Islet of Langerhans (tissue), 1 donor: ENCODE results near the gene CBR4.
"Not testable (repeated sequence)": the region's sequence is repeated elsewhere in the genome, so short reads cannot be mapped to it uniquely, and the experiment has no call there.

Source experiments
- FAIRE-seq: peaks from one replicate; lab custom pipeline; 2011; peaks lifted over from hg19 to GRCh38; lab: Jason Lieb, UNC

The CBR4 gene

DNA sequence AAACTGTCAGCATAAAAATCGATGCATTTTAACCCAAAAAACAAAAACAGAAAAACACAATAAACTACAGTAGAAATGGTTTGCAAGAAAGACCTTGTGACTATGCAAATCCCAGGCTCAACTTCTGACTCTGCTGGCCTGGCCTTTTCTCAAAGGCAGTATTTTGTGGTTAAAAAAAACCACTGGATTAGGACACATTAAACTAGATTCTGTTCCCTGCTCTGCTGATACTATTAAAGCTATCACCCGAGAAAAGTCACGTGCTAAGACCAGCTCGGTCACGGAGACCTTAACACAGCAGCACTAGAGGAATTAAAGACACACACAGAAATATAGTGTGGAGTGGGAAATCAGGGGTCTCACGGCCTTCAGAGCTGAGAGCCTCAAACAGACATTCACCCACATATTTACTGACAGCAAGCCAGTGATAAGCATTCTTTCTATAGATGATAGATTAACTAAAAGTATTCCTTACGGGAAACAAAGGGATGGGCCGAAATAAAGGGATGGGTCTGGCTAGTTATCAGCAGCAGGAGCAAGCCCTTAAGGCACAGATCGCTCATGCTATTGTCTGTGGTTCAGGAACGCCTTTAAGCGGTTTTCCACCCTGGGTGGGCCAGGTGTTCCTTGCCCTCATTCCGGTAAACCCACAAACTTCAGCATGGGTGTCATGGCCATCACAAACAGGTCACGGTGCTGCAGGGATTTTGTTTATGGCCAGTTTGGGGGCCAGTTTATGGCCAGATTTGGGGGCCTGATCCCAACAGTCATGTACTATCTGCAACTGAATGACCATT, 16.1 kb downstream of the CBR4 start:
- no peak for FAIRE-seq

DNA sequence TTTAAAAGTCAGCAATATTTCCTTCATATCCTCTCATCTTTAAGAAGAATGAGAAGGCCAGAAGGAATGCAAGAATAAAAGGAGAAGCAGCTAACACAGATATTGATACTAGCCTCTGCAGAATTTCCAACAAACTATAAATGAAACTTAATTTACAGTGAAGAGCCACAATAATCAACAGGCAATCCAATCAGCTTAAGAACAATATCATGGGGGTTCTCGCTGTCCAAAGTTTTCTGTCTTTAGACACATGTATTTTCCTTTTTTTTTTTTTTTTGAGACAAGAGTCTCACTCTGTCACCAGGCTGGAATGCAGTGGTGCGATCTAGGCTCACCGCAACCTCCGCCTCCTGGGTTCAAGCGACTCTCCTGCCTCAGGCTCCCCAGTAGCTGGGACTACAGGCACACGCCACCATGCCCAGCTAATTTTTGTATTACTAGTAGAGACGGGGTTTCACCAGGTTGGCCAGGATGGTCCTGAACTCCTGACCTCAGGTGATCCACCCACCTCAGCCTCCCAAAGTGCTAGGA, 17.0 kb downstream of the CBR4 start:
- FAIRE-seq, result not testable (repeated sequence)

DNA sequence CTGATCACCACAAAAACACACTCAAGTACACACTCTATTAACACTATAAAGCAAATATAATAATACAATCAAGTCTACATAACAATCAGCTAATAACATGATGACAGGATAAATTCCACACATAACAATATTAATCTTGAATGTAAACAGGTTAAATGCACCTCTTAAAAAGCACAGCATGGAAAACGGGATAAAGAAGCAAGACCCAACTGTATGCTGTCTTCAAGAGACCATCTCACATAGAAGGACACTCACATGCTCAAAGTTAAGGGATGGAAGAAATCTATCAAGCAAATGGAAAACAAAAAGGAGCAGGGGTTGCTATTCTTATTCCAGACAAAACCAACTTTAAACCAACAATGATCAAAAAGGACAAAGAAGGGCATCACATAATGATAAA, 28.1 kb downstream of the CBR4 start:
- no peak for FAIRE-seq

DNA sequence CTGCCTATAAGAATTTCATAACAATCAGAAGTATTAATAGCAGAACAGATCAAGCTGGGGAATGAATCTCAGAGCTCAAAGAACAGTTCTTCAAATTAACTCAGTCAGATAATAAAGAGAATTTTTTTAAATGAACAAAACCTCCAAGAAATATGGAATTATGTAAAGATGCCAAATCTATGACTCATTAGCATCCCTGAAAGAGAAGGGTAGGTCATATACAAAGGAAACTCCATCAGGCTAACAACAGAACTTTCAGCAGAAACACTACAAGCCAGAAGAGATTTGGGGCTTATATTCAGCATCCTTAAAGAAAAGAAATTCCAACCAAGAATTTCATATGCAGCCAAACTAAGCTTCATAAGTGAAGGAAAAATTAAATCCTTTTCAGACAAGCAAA, 28.6 kb downstream of the CBR4 start:
- FAIRE-seq, result no peak

DNA sequence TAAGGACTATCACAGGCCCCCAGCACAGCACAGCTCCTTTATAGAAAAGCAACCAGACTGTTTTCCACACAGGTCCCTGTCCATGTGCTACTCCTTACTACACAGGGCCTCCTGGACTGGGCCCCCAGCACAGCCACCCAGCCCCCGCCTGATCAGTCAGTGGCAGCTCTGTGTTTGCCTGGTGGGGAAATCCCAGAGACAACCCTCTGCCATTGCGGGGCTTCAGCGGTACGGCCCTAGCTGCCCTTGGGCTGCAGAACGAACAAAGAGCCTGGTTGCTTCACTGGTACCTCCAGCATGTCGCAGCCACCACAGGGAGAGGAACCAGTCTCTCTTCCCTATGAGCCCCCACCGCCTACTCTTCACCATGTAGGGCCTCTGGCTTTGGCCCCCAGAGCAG, 30.7 kb downstream of the CBR4 start:
- no peak for FAIRE-seq

DNA sequence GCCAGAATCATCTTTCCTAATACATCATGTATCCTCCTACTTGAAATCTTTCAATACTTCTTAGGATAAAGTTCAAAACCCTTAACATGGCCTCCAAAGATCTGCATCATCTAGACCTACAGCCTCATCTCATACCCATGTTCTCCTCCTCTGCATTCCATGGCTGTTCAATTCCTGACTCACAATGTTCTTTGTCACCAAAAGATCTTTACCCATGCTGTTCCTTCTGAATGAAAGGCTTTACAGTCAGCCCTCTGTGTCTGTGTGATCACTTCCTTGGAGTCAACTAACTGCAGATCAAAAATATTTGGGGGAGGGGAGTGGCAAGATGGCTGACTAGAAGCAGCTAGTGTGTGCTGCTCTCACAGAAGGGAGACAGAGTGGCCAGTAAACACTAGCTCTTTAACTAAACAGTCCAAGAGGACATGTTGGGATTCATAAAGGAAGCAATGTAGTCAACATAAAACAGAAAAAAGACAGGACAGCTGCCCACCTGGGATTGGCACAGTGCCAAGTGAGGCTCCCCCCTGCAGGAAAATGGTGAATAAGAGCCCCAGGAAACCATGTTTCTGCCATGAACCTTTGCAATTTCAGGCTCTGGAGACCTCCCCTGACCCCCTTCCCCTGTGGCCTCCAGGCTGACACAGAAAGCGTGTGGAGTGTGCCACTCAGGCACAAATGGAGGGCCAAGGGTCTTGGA, 31.9 kb downstream of the CBR4 start:
- no peak for FAIRE-seq

DNA sequence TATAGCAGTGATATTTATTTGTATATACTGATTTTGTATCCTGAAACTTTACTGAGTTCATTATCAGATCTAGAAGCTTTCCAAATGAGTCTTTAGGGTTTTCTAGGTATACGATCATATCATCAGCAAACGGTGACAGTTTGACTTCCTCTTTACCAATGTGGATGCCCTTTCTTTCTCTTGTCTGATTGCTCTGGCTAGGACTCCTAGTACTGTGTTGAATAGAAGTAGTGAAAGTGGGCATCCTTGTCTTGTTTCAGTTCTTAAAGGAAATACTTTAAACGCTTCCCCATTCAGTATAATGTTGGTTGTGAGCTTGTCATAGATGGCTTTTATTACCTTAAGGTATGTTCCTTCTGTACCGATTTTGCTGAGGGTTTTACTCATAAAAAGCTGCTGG, 37.5 kb downstream of the CBR4 start:
- FAIRE-seq, result no peak

DNA sequence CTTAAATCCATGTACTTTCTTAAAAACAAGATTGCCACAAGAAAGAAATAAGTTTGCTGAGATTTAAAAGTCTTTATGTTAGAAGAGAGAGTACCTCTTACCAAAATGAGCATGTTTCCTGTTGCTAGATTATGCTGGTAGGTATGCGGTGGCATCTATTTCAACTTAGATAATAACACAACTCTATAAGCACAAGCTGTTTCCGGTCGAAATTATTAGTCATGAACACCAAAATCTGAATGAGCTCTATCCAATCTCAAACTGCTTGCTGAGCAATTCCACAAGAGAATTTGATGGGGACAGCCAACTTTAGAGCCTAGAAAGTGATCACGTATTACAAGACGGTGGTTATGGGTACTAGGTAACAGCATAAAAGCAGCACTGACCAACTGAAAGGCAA, 49.3 kb downstream of the CBR4 start:
- FAIRE-seq, result no peak

DNA sequence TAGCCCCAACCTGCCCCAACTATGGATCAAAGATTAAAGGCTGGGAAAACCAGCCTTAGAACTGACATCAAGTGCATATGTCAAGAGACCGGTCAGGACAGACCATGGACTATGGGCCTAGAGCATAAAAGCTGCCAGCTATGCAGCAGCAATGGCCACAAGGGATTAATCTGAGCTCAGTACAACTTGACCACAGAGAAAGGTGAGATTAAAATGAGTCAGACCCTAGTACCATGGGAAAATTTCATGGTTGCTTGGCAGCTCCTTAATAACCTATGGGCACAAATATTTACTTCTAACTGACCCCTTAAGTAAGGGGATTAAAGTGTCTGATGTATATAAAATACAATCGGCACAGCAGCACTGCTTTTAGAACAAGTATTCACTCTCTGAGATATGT, 54.4 kb downstream of the CBR4 start:
- no peak for FAIRE-seq

DNA sequence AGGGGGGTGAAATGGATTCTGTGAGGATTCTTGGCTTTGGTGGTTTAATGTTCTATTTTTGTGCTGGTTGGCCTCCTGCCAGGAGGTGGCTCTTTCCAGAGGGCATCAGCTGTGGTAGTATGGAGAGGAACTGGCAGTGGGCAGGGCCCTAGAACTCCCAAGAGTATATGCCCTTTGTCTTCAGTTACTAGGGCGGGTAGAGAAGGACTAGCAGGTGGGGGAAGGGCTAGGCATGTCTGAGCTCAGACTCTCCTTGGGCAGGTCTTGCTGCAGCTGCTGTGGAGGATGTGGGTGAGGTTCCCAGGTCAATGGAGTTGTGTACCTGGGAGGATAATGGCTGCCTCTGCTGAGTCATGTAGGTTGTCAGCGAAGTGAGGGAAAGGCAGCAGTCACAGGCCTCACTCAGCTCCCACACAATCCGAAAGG, 57.2 kb downstream of the CBR4 start:
- not testable (repeated sequence) for FAIRE-seq

DNA sequence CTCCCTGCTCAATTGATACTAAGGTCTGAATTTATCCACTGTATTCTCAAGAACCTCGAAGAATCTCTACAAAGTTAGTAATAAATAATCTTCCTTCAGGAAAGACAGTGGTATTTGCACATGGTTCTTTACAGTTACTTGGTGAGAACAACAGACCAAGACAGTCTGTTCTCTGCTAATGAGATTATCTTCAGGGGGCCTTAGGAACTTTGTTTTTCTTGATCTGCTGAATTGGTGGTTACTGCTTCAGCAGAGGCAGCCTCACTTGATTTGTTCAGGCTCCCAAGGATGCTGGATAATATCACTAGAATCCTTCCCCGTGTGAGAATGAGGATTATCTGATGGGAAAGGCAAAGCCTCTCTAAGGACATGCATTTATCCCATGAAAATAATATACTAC, 64.8 kb downstream of the CBR4 start:
- FAIRE-seq, result no peak

DNA sequence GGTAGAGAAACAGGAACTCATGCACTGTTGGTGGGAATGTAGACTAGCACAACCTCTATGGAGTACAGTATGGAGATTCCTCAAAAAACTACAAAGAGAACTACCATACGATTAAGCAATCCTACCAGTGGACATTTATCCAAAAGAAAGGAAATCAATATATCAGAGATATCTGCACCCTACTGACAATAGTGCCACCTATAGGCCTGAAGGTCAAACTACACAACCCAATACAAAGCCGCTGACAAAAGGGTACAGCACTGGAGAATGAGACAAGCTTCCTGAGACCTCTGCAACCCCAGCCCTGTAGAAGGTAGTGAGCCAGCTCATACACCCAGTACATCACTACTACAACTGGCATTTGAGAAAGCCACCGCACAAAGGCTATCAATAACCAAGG, 67.1 kb downstream of the CBR4 start:
- no peak for FAIRE-seq
